IPS-18c (cell line): ENCODE data around the gene TMEM207.
"Not testable (repeated sequence)": the region's sequence is repeated elsewhere in the genome, so short reads cannot be mapped to it uniquely, and the experiment has no call there.

Experiments
- H3K4me3 ChIP-seq: 2 replicates; pipeline ENCODE4 v1.7.0; 2013; ENCODE audit warnings: low read depth, mild to moderate bottlenecking, low read length, moderate library complexity; ENCODE audit not compliant: insufficient read depth
- H3K9me3 ChIP-seq: one replicate; pipeline ENCODE4 v1.6.1; 2013; ENCODE audit warnings: mild to moderate bottlenecking, low read length, moderate library complexity; ENCODE audit not compliant: control insufficient read depth, insufficient read depth

Gene TMEM207

DNA sequence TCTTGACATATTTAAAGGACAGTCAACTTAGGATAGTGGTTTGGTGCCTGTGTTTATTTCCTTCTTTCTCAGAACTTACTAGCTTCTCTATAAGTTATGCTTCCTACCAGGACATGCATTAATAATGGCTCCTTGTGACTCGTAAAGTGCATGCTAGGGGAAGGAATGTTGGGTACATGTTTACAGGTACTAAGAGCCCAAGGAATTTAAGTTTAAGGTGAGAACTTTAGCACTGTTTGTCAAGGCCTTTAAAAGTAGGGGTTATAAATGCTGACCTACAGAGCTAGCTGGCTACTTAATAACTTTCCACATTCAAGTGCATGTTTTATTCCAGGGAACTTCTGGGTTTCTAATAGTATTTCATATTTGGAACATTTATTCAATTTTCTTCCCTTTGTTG is at the start of gene TMEM207:
Gene TMEM207, minus strand, starts transcription at position 101 of the 400 bp plus-strand sequence. Its CDS starts 92 bp downstream, at position 9.
- H3K9me3 ChIP-seq: no peaks in the 10 kb centered on the region
- no peak within 1 kb of the TSS for H3K4me3 ChIP-seq

DNA sequence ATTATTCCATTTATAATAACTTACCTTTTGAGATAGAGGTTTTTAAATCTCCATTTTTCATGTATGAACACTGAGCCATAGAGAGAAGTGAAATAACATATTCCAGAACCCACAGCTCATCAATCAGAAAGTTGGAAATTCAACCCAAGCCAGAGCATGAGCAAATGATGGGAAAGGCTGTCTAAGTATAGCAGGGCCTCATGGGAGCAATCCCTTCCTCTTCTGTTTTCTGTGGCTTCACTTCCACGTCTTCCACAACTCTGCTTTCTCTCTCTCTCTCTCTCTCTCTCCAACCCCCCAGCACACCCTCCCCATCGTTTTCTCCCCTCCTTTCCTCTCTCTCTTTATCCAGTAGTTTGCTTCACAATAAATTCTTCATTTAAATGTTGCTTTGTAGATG is 49.4 kb upstream of the TMEM207 start:
- Histone ChIP-seq H3K9me3 (no peaks in the 10 kb centered on the region), H3K4me3 (no peak overlapping the region)

DNA sequence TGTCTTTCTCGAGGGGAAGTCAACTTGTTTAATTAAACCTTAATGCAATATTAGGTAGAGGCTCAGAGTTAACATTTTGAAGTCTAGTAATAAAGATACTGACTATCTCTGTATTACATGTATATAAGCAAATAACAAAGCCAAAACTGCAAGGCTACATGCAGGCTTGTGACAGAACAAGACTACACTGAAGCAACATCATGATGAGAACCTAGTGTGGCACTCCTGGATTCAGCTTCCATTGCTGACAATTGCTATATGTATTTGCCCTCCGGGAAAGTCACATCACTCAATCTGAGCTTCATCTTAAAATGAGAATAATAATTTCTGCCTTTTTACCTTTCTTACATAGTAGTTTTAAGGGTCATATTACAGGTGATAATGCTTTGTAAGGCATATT is 48.6 kb upstream of the TMEM207 start:
- Histone ChIP-seq H3K4me3 (no peak overlapping the region), H3K9me3 (no peaks in the 10 kb centered on the region)

DNA sequence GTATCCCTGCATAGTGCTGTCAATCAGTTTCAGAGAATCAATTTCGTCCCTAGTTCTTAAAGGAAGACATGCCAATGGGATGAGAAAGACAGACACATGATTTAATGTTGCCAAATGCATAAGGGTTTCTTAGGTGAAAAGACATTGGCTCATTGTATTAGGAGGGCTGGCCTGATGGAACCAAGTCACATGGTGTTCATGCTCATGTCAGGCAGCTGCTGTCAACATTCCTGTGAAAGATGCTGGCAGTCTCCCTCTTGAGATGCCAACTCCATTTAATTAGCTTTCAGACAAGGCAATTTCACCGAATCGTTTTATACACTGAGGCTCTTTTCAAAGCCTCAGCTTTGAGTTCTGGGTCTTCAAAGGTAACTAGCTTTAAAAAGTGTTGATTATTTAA is 48.1 kb upstream of the TMEM207 start:
- no peak overlapping the region for H3K4me3 ChIP-seq
- no peaks in the 10 kb centered on the region for H3K9me3 ChIP-seq

DNA sequence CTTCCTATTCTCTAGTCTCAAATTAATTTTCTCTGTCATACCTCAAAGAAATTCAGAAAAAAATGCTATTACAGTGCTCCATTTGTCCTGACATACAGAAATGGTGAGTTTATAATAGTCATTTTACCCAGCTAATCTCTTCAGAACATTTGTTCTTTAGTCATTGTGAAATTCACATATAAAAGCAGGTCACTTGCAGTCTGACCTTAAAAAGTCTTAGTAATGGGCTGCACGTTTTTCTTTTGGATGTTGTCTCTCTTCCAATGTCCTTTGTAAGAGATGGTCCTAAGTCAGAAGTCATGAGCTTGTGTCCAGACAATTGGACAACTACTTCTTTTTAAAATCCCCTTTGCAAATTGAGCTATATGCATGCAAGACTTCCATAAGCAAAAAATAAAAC is 47.2 kb upstream of the TMEM207 start:
- Histone ChIP-seq H3K4me3 (no peak overlapping the region), H3K9me3 (no peaks in the 10 kb centered on the region)

DNA sequence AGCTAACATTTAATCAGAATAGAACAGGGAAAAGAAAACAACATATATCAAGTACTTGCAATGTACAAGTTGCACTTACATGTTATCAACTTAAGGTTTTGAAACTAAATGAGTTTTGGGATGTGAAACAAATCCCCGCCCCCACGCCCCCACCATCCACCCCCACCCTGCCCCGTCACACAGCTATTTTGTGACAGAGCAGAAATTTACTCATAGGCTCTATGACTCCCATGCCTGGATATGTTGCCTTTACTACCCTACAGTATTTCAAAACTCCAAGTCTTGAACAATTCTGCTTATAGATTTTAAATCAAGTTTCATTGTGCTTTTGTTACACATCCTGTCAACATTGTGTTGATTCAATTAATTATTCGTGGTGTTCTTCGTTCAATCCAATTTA is 46.1 kb upstream of the TMEM207 start:
- H3K4me3 ChIP-seq: no peak overlapping the region

DNA sequence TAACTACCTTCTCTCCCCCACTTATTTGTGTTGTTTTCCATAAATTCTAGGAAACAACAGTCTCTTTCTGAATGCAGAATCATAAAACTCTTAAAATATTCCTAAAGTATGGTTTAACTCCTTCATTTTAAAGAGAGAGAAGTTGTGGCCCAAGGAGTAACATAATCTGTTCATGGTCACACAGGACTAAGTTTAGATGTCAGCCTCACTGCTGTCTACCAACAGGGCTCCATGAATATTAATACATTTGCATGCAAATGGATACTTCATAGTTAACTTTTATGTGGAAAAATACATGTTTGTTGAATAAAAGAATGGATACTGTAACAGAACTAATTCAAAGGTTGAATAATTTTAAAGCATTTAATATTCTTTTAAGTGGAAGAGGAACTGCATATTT is 45.7 kb upstream of the TMEM207 start:
- H3K9me3 ChIP-seq: no peaks in the 10 kb centered on the region
- H3K4me3 ChIP-seq: no peak overlapping the region

More for the DNA sequence above, 46.1 kb upstream of the TMEM207 start:
- no peaks in the 10 kb centered on the region for H3K9me3 ChIP-seq

DNA sequence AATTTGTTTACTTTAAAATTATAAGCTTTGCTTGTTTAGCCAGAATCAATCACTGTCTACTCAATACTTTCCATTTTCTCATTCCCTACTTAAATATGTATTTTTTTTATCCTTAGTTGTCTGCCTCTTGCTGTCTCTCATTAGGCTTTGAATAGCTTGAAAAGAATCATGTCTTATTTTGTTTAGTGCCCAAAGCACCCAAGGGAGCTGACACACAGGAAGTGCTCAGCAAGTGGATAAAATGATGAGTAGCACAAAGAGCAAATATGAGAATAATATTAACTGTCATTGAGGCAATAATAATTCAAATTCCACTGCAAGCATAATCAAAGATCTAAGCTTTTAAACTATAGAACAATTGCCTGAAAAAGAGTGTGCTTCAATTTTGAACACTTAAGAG is 45.2 kb upstream of the TMEM207 start:
- Histone ChIP-seq H3K4me3 (no peak overlapping the region), H3K9me3 (no peaks in the 10 kb centered on the region)

DNA sequence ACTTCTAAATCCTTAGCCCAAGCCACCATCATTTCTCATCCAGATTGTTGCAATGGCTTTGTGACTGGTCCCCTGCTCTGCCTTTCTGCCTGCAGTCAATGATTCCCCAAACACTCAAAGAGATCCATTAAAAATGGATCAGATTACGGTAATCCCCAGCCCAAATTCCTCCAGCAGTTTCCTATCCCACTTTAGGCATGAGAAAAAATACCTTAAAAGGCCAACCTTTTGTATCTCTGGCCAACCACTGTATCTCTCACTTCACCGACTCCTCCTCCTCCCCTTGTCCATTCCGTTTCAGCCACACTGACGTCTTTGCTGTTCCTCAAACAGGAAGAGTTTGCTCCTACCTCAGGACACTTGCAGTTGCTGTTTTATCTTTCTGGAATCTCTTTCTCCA is 43.3 kb upstream of the TMEM207 start:
- Histone ChIP-seq H3K9me3 (no peaks in the 10 kb centered on the region), H3K4me3 (no peak overlapping the region)

DNA sequence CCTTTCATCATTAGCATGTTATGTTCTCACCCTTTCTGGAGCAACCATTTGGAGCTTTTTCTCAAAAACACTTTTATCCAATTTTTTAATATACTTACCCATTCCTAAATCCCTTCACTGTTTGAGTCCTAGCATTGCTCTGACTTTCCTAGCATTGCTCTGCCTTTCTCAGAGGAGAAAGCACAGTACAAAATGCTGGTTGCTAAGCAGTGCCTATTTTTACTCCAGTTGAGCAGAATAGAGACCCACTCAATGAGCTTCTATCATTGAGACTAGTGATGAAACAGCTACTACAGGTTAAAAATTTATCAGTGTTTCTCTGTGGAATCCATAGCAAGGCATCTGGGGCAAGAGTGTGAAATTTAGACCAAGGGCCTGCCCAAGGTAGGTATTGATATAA is 42.4 kb upstream of the TMEM207 start:
- Histone ChIP-seq H3K9me3 (no peaks in the 10 kb centered on the region), H3K4me3 (no peak overlapping the region)

DNA sequence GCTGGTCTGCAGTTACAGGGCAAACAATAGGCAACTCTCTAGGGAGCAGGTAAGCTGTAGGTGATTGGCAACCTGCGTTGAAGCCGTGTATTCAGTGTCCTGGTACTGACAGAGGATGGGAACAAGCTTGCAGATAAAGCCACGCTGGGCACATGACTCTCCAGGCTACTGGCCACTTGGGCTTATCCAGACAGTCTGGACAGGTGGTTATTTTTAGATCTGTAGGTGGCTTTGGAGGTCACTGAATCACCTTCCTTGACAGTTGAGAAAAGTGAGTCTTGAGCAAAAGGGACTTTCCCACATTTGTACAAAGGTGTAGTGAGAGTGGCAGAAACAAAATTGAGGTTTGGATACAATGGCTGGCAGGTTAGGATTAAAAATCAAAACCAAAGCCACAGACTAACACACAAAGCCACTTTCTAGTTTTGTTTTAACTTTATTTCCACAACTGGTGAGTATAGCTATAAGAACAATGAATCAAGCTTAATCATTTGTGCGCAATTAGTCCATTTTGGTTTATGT is 41.9 kb upstream of the TMEM207 start:
- Histone ChIP-seq H3K9me3 (no peaks in the 10 kb centered on the region), H3K4me3 (no peak overlapping the region)

DNA sequence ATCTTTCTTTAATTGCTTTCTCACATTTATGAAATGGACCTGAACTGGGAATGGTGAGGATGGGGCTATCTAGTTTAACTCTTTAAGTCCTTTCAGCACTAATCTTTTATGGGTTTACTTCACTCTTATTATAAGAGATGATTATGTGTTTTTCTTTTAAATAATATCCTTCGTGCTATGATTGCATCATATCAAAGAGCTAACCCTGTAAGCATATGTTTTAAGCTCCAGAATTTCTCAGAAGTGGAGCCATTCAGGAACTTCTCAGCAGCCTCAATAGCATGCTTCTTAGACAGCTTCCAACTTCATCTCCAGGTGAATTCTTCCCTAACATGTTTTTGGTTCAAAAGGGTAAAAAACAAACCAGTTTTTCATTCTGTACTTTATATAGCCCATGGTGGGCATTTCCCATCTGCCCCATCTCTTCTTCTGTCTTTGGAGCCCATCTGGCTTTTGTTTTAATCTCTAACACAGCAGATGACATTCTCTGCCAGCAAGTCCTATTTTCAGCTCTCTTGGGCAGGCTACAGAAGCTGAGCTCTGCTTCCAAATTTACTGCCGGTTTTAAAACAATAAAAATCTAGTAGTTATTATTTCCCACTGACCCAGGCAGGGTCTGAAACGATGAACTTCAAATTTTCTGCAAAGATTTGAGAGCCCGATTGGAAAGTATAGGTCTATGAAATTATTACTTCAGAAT is 37.4 kb upstream of the TMEM207 start:
- no peaks in the 10 kb centered on the region for H3K9me3 ChIP-seq
- H3K4me3 ChIP-seq: no peak overlapping the region

DNA sequence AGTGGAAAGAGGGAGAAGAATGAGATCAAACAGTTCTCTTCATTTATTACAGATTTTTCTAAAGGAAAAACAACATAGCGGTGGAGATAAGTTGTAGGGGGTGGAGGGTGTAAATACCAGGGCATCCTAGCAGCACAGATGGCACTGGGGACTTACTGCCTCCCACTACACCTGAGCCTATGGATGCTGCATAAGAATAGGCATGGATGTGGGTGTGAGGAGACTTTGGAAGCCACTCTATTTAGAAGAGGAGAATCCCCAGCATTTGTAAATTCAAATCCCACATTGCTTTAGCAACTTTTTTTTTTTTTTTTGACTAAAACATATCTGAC is 36.8 kb upstream of the TMEM207 start:
- Histone ChIP-seq H3K9me3 (no peaks in the 10 kb centered on the region), H3K4me3 (no peak overlapping the region)

DNA sequence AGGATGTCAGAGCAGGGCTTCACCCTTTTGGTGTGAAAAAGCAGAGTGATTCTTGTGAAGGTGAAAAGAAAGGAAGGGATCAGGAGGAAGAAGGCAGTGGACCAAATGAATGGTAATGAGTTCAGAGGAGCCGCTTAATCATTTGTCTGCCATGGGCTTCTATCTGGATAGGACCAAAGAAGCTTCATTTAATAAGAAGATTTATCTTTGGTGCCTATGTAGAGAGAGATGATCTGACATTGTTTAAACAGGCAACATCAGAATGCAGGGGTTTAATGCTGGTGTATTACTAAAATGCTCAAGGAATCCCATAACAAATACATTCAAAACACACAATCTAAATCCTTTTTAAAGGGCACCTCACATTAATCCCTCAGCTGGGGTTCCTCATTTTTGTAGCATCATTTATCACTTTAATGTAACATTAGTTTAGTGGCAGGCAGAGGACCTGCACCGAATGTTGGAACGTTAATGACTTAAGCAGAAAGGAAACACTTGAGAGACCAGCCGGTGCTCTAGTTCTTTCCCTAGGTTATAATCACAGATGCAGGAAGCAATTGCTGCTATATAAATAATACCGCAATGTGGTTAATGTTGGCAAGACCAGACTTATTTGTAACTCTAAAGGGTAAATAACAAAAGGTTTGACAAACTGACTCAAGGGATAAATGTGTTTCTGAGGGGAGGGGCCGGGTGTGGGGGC is 36.3 kb upstream of the TMEM207 start:
- Histone ChIP-seq H3K9me3 (no peaks in the 10 kb centered on the region), H3K4me3 (no peak overlapping the region)

DNA sequence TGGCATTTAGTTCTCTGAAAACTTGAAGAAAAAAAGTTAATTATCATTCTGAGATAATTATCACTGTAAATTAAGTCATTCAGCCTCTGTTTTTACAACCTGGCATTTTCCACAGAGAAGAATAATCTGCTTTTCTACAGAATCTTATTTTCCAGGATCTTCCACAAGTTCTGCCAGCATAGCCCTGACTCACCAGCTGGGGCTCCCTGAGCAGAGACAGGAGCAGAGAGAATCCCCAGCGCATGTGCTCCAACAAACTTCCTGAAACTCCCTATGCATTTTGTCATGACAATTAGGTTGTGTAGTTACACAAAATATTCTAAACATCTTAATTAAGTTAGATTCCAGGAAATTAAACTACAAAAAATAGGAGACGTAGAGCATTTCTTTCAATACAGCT is 32.1 kb upstream of the TMEM207 start:
- H3K4me3 ChIP-seq: no peak overlapping the region

DNA sequence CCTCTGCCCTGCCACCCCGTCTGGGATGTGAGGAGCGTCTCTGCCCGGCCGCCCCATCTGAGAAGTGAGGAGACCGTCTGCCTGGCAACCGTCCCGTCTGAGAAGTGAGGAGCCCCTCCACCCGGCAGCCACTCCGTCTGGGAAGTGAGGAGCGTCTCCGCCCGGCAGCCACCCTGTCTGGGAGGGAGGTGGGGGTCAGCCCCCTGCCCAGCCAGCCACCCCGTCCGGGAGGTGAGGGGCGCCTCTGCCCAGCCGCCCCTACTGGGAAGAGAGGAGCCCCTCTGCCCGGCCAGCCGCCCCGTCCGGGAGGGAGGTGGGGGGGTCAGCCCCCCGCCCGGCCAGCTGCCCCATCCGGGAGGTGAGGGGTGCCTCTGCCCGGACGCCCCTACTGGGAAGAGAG is 23.6 kb upstream of the TMEM207 start:
- H3K9me3 ChIP-seq, H3K4me3 ChIP-seq: not testable (repeated sequence)

More for the DNA sequence above, 32.1 kb upstream of the TMEM207 start:
- H3K9me3 ChIP-seq: no peaks in the 10 kb centered on the region

DNA sequence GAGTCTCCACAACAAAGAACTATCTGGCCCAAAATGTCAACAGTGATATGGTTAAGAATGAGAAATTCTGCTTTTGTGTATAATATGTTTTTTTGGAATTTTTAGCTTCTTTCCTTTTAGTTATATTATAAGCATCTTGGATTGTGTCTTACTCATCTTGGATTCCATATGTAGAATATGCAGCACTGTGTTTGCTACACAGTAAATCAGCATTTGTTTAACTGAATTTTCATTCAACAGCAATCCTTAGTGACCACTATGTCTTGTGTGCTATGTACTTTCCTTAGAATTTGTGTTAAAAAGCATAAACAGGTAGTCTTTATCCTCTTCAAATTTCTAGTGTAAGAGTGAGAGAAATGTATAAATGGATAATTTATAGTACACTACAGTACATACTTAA is 18.2 kb upstream of the TMEM207 start:
- H3K4me3 ChIP-seq: no peak overlapping the region
- no peaks in the 10 kb centered on the region for H3K9me3 ChIP-seq

DNA sequence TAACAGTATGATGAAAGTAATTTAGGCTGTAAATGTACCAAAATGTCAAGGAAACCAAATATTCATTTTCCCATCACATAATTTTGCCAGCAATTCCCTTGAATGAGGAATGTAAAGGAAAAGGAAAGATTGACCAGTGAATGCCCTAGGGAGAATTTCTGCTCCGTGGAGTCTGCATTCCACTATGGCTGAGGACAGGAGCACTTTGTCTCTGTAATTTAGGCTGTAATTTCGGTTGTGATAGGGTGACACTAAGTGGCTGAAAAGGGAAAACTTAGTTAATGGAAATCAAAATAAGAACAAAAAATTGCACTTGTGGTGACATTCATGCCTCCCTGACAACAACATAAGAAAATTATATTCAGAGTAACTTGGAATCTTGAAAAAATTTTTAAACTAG is 8.3 kb upstream of the TMEM207 start:
- Histone ChIP-seq H3K9me3 (no peaks in the 10 kb centered on the region), H3K4me3 (no peak overlapping the region)

DNA sequence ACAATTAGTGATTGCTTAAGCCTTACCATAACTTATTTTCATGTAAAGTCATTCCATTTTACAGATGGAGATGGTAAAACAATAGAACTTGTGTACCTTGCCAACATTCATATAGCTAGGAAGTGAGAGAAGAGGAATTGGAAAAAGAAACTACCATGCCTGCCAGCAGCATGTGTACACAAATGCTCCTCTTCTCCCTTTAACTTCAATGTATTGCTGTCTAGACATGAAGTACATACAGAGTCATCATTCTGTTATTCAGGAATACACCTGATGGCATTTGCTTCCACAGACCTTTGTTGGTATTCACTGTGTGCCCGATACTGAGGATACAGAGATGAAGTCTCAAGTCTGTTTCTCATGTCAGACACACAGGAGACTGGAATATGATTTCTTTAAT is 7.1 kb upstream of the TMEM207 start:
- H3K9me3 ChIP-seq: no peaks in the 10 kb centered on the region

More for the DNA sequence above, 7.1 kb upstream of the TMEM207 start:
- no peak overlapping the region for H3K4me3 ChIP-seq
